Endothelial cell of umbilical vein (primary cell): ENCODE measurements around the gene CDK15. TPM values are rescaled to one million over a fixed set of nuclear protein-coding genes. Genes with fewer than 3 reads are reported as not detected.
A peak's percentile ranks its signal among the peaks of the same experiment; 100 is the strongest.

ENCODE experiments used
- BruUV-seq: library from RNA; stranded (reverse); fragments of 400-500 nt; replicated peaks from 2 replicates; lab custom pipeline; 2021; lab: Mats Ljungman, UMichigan
- CTCF ChIA-PET: fragments of 300-600, 350-600 bp; sonication (Branson Sonifier 250); formaldehyde crosslinking; loops from one replicate; lab custom pipeline; 2021; ENCODE audit warnings: antibody characterized with exemption, inconsistent platforms; lab: Charles Lee
- POLR2A ChIA-PET: fragments of 300-600, 350-600 bp; sonication (Branson Sonifier 250); formaldehyde crosslinking; loops from one replicate; lab custom pipeline; 2021; ENCODE audit warnings: antibody characterized with exemption, inconsistent platforms; lab: Charles Lee
- DNase-seq: peaks from one replicate; pipeline ENCODE4 v3.0.0-alpha.2; 2011; ENCODE audit warnings: low read depth, low spot score
- FAIRE-seq: peaks from 2 replicates; lab custom pipeline; 2011; peaks lifted over from hg19 to GRCh38; lab: Jason Lieb, UNC
- H2AFZ ChIP-seq: 2 replicates; pipeline ENCODE4 v1.6.0; 2012; ENCODE audit warnings: low read depth, low read length, control low read depth, inconsistent platforms
- H3K27ac ChIP-seq: 2 replicates; pipeline ENCODE4 v1.5.1; 2011; ENCODE audit warnings: low read depth, mild to moderate bottlenecking, control low read depth, low read length, moderate library complexity; ENCODE audit not compliant: insufficient read depth
- H3K27me3 ChIP-seq, 2 experiments: 2 replicates each; pipeline versions ENCODE4 v1.6.0 to v1.6.1; 2011; ENCODE audit warnings: low read length in 2 of 2, mixed read lengths in 1 of 2; ENCODE audit not compliant: control insufficient read depth in 2 of 2, insufficient read depth in 2 of 2
- H3K36me3 ChIP-seq, 2 experiments: 2 replicates in 1 of 2; 3 replicates in 1 of 2; pipeline ENCODE4 v1.5.1; 2011; ENCODE audit warnings: low read length in 2 of 2, mild to moderate bottlenecking in 1 of 2, moderate library complexity in 1 of 2; ENCODE audit not compliant: control insufficient read depth in 2 of 2, insufficient read depth in 2 of 2; ENCODE audit errors: extremely low read depth in 1 of 2
- H3K4me1 ChIP-seq: 3 replicates; pipeline ENCODE4 v1.5.1; 2011; ENCODE audit warnings: mild to moderate bottlenecking, low read length; ENCODE audit not compliant: control insufficient read depth, insufficient read depth; ENCODE audit errors: extremely low read depth
- H3K4me2 ChIP-seq: 2 replicates; pipeline ENCODE4 v1.6.1; 2011; ENCODE audit warnings: low read length, control low read depth, mixed read lengths; ENCODE audit not compliant: insufficient read depth
- H3K4me3 ChIP-seq, 3 experiments: fragments of 200-600 bp in 1 of 3; sonication (generic), shearing (Covaris generic) in 1 of 3; replicated peaks in 1 of 3; 2 replicates each; pipeline ENCODE4 v1.5.1; 2011 to 2016; ENCODE audit warnings: control low read depth in 3 of 3, low read length in 3 of 3, mild to moderate bottlenecking in 2 of 3, inconsistent platforms in 1 of 3, low read depth in 1 of 3, moderate library complexity in 1 of 3; ENCODE audit not compliant: insufficient read depth in 1 of 3
- H3K79me2 ChIP-seq: 2 replicates; pipeline ENCODE4 v1.6.0; 2012; ENCODE audit warnings: low read length, inconsistent platforms; ENCODE audit not compliant: control insufficient read depth, insufficient read depth
- H3K9ac ChIP-seq: replicated peaks from 2 replicates; pipeline ENCODE3; 2011; ENCODE audit warnings: low read length, control low read depth; ENCODE audit not compliant: insufficient read depth; ENCODE audit errors: extremely low read depth
- H3K9me1 ChIP-seq: replicated peaks from 3 replicates; pipeline ENCODE4 v1.6.0; 2011; ENCODE audit warnings: mild to moderate bottlenecking, low read length; ENCODE audit not compliant: control insufficient read depth, insufficient read depth; ENCODE audit errors: extremely low read depth
- H3K9me3 ChIP-seq: replicated peaks from 2 replicates; pipeline ENCODE4 v1.5.1; 2012; ENCODE audit warnings: low read length, inconsistent platforms; ENCODE audit not compliant: control insufficient read depth, insufficient read depth
- H4K20me1 ChIP-seq: replicated peaks from 2 replicates; pipeline ENCODE3; 2011; ENCODE audit warnings: mild to moderate bottlenecking, low read length; ENCODE audit not compliant: control insufficient read depth, insufficient read depth; ENCODE audit errors: extremely low read depth
- EZH2 ChIP-seq: IDR thresholded peaks from 2 replicates; pipeline ENCODE4 v1.6.1; 2012; ENCODE audit warnings: borderline replicate concordance, low read depth, mild to moderate bottlenecking, moderate library complexity, low read length, inconsistent platforms; ENCODE audit not compliant: severe bottlenecking
- FOS ChIP-seq: IDR thresholded peaks from 2 replicates; pipeline ENCODE4 v1.6.1; 2011; ENCODE audit warnings: mild to moderate bottlenecking, low read length, moderate library complexity, borderline replicate concordance; ENCODE audit not compliant: insufficient read depth
- JUN ChIP-seq: IDR thresholded peaks from 2 replicates; pipeline ENCODE4 v1.6.1; 2011; ENCODE audit warnings: borderline replicate concordance, low read depth; ENCODE audit not compliant: insufficient read length, insufficient read depth
- POLR2AphosphoS5 ChIP-seq: IDR thresholded peaks from 2 replicates; pipeline ENCODE4 v1.6.1; 2012; ENCODE audit warnings: low read depth, mild to moderate bottlenecking, control low read depth, low read length, moderate library complexity; ENCODE audit not compliant: insufficient read depth
- dilution Hi-C: fragments of 300-500 bp; cut with MboI; formaldehyde crosslinking; loops from one replicate; pipeline ENCODE4 v1.15.0; 2019; ENCODE audit warnings: low sequenced_read_pairs; ENCODE audit not compliant: extremely low pct_ligation_motif_present
- intact Hi-C: fragments of 100-400 bp; cut with micrococcal nuclease; formaldehyde crosslinking; loops from one replicate; pipeline ENCODE4 v1.10.0; 2022
- polyA plus RNA-seq, 4 experiments: library from polyadenylated mRNA; depleted of rRNA in 3 of 4; stranded (reverse) in 3 of 4; unstranded in 1 of 4; fragments of >200 nt; gene quantifications; 2 replicates each; pipeline versions ENCODE4 v1.2.1 to v1.2.3, GENCODE V29; 2011 to 2012; ENCODE audit warnings: missing spikeins in 1 of 4
- total RNA-seq: library from RNA; stranded (reverse); gene quantifications from 2 replicates; pipeline ENCODE4 v1.2.3, GENCODE V29; 2021
- TF ChIP-seq, protein P1 (sequence below), 2 donors: IDR thresholded peaks; 1 replicate in 1 of 2; 2 replicates in 1 of 2; pipeline ENCODE4 v1.5.1; 2011; ENCODE audit warnings: low read length in 2 of 2, mild to moderate bottlenecking in 2 of 2, moderate library complexity in 2 of 2, control low read depth in 1 of 2, inconsistent platforms in 1 of 2, low read depth in 1 of 2; ENCODE audit not compliant: insufficient read depth in 1 of 2; ENCODE audit errors: extremely low read depth in 1 of 2

Gene CDK15
- total and polyA plus RNA-seq, 2 donors (not counting 3 experiments of a cell fraction or from before 2014, with no cell fraction given), result not detected

DNA sequence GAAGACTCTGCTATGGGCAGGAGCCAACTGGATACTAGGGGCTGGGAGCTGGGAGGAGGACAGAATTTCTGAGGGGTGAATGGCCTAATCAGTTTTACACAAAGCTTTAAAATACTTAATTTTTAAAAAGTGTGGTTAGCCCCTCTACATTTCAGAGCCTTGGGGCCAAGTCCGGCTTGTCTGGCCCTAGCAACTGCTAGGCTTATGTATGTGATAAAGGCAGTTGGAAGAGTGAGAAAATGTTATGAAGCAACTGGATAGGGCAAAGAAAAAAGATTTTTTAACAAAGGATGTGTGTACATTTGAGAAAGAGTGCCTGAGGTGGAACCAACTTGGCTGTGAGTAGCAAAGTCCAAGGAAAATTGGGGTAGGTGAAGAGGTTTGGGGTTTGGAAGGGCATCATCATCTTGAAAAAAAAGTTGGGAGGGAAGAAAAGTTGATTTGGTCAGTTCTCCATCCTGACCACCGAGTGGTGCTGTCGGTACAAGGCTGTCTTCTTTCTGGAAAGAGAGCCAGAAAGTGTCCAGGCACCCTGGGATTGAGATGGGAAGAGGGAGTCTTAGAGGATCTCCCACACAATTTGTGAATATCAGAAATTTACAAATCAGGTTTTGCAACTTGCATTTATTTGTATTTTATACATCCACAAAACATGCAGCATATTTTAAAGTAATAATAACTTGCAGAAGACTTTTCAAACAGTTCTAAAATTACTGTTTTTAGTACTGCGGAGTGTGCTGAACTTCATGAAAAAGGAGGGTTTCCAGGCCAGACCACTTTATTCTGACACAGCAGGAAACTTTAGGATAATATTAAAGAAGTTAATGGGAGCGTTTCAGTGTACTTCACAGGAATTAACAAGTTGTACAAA, 10.5 kb upstream of the CDK15 start:
- H3K9me3 ChIP-seq, result no peaks in the 10 kb centered on the region
- no peak overlapping the region for H3K9ac ChIP-seq
- H3K4me2 ChIP-seq, result no peak overlapping the region
- H3K79me2 ChIP-seq, result no peaks in the 10 kb centered on the region
- H3K27ac ChIP-seq, result no peak overlapping the region
- dilution Hi-C loops (no loop called here), intact Hi-C loops (loop anchor here (1.0 to 10.0 kb wide), 5 partner anchors 66 to 382 kb away; partner anchors contain the start of gene FZD7)
- FAIRE-seq (peak; percentile 74), DNase-seq (peak; percentile 44)
- H3K36me3 ChIP-seq, result no peaks in the 10 kb centered on the region
- H2AFZ ChIP-seq, result no peak overlapping the region
- no peaks in the 10 kb centered on the region for H4K20me1 ChIP-seq
- H3K4me3 ChIP-seq, result no peak overlapping the region
- TF ChIP-seq POLR2AphosphoS5, result no peak
- TF ChIP-seq EZH2, result no peak
- TF ChIP-seq, protein P1, sequence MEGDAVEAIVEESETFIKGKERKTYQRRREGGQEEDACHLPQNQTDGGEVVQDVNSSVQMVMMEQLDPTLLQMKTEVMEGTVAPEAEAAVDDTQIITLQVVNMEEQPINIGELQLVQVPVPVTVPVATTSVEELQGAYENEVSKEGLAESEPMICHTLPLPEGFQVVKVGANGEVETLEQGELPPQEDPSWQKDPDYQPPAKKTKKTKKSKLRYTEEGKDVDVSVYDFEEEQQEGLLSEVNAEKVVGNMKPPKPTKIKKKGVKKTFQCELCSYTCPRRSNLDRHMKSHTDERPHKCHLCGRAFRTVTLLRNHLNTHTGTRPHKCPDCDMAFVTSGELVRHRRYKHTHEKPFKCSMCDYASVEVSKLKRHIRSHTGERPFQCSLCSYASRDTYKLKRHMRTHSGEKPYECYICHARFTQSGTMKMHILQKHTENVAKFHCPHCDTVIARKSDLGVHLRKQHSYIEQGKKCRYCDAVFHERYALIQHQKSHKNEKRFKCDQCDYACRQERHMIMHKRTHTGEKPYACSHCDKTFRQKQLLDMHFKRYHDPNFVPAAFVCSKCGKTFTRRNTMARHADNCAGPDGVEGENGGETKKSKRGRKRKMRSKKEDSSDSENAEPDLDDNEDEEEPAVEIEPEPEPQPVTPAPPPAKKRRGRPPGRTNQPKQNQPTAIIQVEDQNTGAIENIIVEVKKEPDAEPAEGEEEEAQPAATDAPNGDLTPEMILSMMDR (IDR thresholded peaks at IDR 0.05; ENCODE audit: extremely low read depth in 1 of 2, insufficient read depth in 1 of 2, low read depth in 1 of 2, low read length in 2 of 2), result peak; percentile 71
- TF ChIP-seq FOS, result no peak
- TF ChIP-seq JUN, result no peak
- peaks cover 14% of the 10 kb centered on the region for H3K4me1 ChIP-seq
- no peaks in the 10 kb centered on the region for H3K9me1 ChIP-seq
- CTCF ChIA-PET, result interaction anchor here (1.0 to 1.5 kb wide), 8 partner anchors 9 to 386 kb away, joined by 3 to 10 read pairs (median 4); no protein-coding TSS in a partner anchor
- BruUV-seq, result no TSS peak
- POLR2A ChIA-PET, result no interaction called here
- no peaks in the 10 kb centered on the region for H3K27me3 ChIP-seq
